ENCODE measurements around the gene TWIST1.

TWIST1 gene

DNA sequence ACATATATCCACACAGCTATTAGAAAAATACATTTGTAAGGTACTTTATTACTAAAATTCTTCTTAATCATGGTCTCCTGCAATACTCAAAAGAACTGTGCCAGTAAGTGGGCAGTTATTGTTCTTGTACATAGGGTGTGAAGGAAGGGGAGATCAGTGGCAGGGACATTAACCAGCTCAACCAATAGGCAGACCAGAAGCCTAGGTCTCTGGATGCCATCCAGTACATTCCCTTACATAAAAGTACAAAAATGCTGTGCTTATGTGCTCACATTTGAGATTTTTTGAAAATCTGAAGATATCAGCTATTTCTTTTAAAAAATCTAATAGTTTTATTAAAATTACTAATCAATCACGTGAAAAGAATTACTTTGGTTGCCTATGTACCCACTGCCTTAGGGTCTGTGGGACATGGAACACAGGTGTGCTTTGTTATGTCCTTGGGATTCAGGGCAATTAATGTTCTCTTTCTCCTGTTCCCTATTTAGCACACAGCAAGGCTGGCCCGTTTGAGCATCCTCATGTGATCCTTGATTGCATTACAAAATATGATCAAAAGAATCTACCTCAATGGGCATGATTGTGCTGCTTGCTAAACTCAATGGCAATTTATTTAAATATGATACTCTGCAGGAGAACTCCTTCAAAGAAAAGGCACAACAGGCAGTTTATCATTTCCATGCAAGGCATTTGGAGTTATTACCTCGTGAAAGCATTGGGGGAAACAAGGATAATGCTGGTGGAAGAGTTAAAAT, 22.7 kb downstream of the TWIST1 start:
- no peak for DNase-seq (ENCODE audit: low read depth)

DNA sequence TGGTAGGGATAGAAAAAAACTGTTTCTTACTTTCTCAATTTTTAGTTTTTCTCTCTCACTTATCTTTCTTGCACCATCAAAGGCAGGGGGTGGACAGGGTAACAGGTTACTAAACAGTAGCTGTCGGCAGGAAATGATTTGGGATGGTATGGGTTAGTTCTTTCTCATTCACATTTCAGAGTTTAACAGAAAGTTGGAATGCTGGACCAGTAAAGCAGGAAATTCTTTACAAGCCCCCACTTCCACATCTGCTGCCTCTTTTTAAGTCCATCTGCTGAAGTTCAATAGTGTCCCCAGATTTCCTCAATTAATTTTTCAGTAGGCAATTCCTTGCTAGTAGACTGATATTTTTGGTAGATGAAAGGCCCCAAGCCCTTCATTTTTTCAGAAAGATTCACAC, 23.3 kb downstream of the TWIST1 start:
- no peak for DNase-seq (ENCODE audit: low read depth)

DNA sequence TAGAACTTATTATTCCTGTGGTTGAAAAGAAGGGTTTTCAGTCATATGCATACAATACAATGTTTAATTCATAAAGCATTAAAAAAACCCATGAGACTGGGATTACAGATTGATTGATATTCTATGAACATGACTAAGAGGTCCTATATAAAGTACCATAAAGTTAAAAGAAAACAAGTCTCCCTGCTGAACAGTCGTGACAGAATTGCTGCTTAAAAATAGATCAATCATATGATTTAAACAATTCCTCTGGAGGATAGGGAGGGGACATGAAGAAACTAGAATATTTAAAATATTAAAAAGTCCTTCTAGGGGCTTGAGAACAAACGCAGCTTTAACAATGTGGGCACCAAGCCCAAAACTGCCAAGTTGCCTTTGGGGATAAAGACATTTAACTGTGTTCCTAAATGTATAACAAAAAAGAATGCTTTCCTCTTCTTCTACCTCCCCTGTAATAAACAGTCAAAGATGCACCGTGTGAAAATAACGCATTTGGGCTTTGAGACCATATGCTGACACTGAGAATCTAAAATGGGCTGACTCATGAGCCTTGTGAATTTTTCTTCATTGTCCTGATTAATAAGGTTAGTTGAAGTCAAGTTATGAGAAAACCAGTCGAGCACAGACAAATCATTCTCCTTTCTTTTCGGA, 25.8 kb downstream of the TWIST1 start:
- DNase-seq (ENCODE audit: low read depth) = no peak

DNA sequence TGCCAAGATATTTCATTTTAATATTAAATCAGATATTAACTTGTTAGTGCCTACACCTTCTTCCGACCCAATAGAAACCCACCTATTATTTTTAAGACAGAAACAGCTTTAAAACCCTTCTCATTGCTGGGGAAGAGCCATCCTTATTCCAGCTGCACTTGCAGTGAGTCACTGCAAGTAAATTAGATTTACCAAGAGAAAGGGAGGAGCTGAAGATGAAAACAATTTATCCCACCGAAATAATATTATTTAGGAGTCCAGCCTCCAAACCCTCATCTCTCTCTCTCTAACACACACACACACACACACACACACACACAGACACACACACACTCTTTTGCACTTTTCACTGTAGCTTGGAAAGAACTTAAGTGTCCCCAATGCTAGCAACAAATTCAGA, 26.9 kb downstream of the TWIST1 start:
- DNase-seq (ENCODE audit: low read depth) = no peak

DNA sequence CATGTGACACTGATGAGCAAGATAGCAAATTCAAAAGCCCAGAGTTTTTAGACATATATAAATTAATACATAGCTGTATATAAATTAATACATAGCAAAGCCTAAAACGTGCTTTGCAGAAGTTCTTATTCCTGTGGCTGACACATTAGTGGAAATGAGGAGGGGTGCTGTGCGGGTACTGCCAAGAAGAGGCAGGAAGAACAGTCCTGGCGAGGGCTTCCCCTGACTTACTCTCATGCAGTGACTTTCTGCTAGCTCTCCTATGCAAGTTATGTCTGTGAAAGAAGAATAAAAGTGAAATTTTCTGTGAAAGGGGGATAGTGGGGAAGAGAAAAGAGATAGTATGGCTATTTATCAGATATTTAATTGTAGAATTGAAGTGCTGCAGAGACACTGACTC, 27.6 kb downstream of the TWIST1 start:
- no peak for DNase-seq (ENCODE audit: low read depth)

DNA sequence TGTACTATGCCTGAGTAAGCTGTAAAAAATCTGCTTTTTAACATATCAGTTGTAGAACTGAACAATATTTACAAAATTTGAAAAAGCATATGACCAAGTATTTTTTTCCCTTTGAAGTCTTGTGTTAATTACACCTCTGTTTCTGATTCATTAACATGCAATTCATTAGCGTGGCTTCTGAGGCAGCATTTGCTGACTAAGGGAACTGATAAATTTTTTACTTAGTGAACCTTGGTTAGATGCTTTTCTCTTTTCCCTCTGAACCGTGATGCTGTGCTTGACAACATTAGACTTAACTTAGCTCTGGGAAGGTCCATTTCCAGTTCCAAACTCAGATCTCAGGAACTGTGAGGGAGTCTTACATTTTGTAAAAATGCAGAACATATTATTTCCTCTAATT, 28.1 kb downstream of the TWIST1 start:
- DNase-seq (ENCODE audit: low read depth) = no peak

DNA sequence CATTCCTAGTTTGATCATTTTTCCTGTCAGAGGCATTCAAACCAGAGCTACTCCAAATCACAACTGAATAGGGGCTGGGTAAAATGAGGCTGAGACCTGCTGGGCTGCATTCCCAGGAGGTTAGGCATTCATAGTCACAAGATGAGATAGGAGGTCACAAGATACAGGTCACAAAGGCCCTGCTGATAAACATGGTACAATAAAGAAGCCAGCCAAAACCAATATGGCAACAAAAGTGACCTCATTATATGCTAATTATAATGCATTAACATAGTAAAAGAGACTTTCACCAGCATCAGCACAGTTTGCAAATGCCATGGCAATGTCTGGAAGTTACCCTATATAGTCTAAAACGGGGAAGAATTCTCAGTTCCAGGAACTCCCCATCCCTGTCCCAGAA, 37.3 kb downstream of the TWIST1 start:
- no peak for DNase-seq (ENCODE audit: low read depth)

DNA sequence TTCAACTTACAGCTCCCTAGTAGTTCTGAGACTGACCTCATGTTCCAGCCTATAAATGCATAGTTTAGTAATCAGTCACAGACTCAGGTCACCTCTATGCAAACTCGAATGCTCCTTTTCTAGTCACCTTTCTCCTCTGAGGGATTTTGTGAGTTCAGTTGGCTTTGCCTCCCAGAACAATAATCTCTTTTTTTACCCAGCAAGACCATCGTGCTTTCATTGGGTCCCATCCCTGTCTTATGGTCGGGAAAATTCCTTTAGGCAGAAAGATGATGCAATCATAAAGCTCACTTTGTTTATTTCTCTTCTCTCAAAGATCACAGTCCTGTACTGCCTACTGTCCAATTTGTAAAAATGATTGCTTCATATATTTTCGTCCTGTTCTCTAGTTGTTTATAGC, 38.4 kb downstream of the TWIST1 start:
- no peak for DNase-seq (ENCODE audit: low read depth)

DNA sequence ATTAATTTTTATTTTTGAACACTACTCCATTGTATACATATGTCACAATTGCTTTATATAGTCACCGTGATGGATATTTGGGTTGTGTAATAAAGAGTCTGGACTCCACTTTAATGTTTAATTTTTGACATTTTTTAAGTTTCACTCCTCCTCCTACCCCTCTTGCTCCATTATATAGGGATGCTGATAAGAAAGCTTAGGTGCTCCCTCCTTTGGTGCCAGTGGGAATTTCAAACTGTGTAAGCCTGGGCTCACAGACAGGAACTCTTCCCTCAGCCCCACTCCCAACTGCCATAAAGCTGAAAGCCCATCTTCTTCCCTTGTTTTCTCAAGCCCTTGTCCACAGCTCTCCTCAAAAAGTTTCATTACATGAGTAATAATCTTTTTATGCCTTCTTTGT, 47.6 kb downstream of the TWIST1 start:
- no peak for DNase-seq (ENCODE audit: low read depth)

DNA sequence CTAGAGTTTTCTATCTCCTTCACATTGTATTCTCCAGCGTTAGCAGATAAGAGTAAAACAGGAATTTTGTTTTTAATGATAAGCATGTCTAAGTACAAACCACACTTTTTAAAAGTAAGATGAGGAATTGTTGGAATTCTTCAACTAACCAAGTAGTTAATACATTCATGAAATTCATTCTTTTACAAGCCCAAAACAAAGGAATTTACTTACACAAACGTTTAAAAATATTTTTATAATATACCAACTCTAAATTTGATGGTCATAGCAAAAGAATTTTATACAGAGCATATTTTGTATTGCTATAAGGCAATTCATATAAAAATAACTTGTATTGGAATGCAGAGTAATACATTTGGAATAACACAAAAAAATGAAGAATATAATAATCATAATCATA, 51.3 kb downstream of the TWIST1 start:
- no peak for DNase-seq (ENCODE audit: low read depth)
